Progenitor cell of endocrine pancreas (in vitro differentiated cells): ENCODE results near the gene RALGPS2. TPM values are rescaled to one million over a fixed set of nuclear protein-coding genes. Genes with fewer than 3 reads are reported as not detected.

ENCODE experiments used
- DNase-seq: peaks from one replicate; pipeline ENCODE4 v3.0.0; 2021; ENCODE audit warnings: low spot score; ENCODE audit not compliant: unreplicated experiment
- H3K27ac Mint-ChIP-seq: 2 replicates; pipeline ENCODE4 v1.8.0; 2021; ENCODE audit warnings: mild to moderate bottlenecking, moderate library complexity, mixed read lengths
- H3K27me3 Mint-ChIP-seq: 2 replicates; pipeline ENCODE4 v1.8.0; 2021; ENCODE audit warnings: mixed read lengths
- H3K36me3 Mint-ChIP-seq: 2 replicates; pipeline ENCODE4 v1.8.0; 2022; ENCODE audit warnings: mixed read lengths; ENCODE audit not compliant: insufficient read depth
- H3K4me1 Mint-ChIP-seq: 2 replicates; pipeline ENCODE4 v1.8.0; 2021; ENCODE audit warnings: low read depth, mixed read lengths
- H3K4me3 Mint-ChIP-seq: 2 replicates; pipeline ENCODE4 v1.8.0; 2021; ENCODE audit warnings: low read depth, mild to moderate bottlenecking, moderate library complexity, mixed read lengths
- H3K9me3 Mint-ChIP-seq: 2 replicates; pipeline ENCODE4 v1.8.0; 2021; ENCODE audit warnings: low read depth, mixed read lengths
- CTCF ChIP-seq: fragments of 200-600 bp; sonication (generic); IDR thresholded peaks from one replicate; pipeline ENCODE4 v1.5.0; 2021; ENCODE audit warnings: antibody characterized with exemption, mild to moderate bottlenecking; ENCODE audit not compliant: unreplicated experiment
- total RNA-seq: library from RNA; stranded (reverse); gene quantifications from 2 replicates; pipeline ENCODE4 v1.2.1, GENCODE V29; 2021

Gene RALGPS2
- total RNA-seq, 1 donor from 2014 or later = 58.9 TPM

- H3K4me3 Mint-ChIP-seq = no peak overlapping the region
These were observed 40.9 kb upstream of the RALGPS2 start for GRCh38 chr1:178684111-178684510.

GRCh38 chr1:178684542-178685000 lies 40.5 kb upstream of the RALGPS2 start:
- Mint-ChIP-seq H3K36me3 (no peaks in the 10 kb centered on the region), H3K9me3 (peaks cover 3% of the 10 kb centered on the region), H3K4me3 (no peak overlapping the region), H3K4me1 (no peaks in the 10 kb centered on the region), H3K27ac (no peak overlapping the region), H3K27me3 (no peaks in the 10 kb centered on the region)
- DNase-seq = no peak
- no peak for TF ChIP-seq CTCF

More at GRCh38 chr1:178684111-178684510, 40.9 kb upstream of the RALGPS2 start:
- TF ChIP-seq CTCF = no peak
- no peak for DNase-seq
- no peak overlapping the region for H3K27ac Mint-ChIP-seq
- no peaks in the 10 kb centered on the region for H3K36me3 Mint-ChIP-seq
- no peaks in the 10 kb centered on the region for H3K27me3 Mint-ChIP-seq
- H3K9me3 Mint-ChIP-seq = peaks cover 3% of the 10 kb centered on the region
- H3K4me1 Mint-ChIP-seq = no peaks in the 10 kb centered on the region

- Mint-ChIP-seq H3K36me3 (no peaks in the 10 kb centered on the region), H3K4me3 (no peak overlapping the region), H3K27me3 (no peaks in the 10 kb centered on the region), H3K27ac (no peak overlapping the region), H3K4me1 (no peaks in the 10 kb centered on the region), H3K9me3 (no peaks in the 10 kb centered on the region)
- no peak for TF ChIP-seq CTCF
- DNase-seq = no peak
These were observed 38.6 kb upstream of the RALGPS2 start for GRCh38 chr1:178686407-178686806.

GRCh38 chr1:178688244-178688643 lies 36.8 kb upstream of the RALGPS2 start:
- H3K4me1 Mint-ChIP-seq = no peaks in the 10 kb centered on the region
- no peaks in the 10 kb centered on the region for H3K36me3 Mint-ChIP-seq
- no peaks in the 10 kb centered on the region for H3K27me3 Mint-ChIP-seq
- no peaks in the 10 kb centered on the region for H3K9me3 Mint-ChIP-seq
- TF ChIP-seq CTCF = no peak
- no peak for DNase-seq
- no peak overlapping the region for H3K27ac Mint-ChIP-seq
- no peak overlapping the region for H3K4me3 Mint-ChIP-seq

- Mint-ChIP-seq H3K9me3 (no peaks in the 10 kb centered on the region), H3K36me3 (no peaks in the 10 kb centered on the region), H3K4me1 (no peaks in the 10 kb centered on the region), H3K27ac (no peak overlapping the region), H3K4me3 (no peak overlapping the region), H3K27me3 (no peaks in the 10 kb centered on the region)
- TF ChIP-seq CTCF = no peak
- no peak for DNase-seq
These were observed 35.3 kb upstream of the RALGPS2 start for GRCh38 chr1:178689769-178690168.
